NCI-H2171 treated with DMSO at 0.1 percent for 48 hours (cell line): ENCODE results near the gene RBM4.
"Not testable (repeated sequence)": the region's sequence is repeated elsewhere in the genome, so short reads cannot be mapped to it uniquely, and the experiment has no call there.

ENCODE experiments used
- DNase-seq: peaks from one replicate; lab custom pipeline; 2025; lab: John Stamatoyannopoulos, UW

The RBM4 gene

GRCh38 chr11:66616379-66617154 lies 21.9 kb upstream of the RBM4 start, which contains the start of gene RBM14:
Gene RBM14 (plus strand): TSS chr11:66616630. CDS start chr11:66616721, 91 bp downstream.
- peak; percentile 99 for DNase-seq

- DNase-seq: no peak
These were observed 21.2 kb upstream of the RBM4 start for GRCh38 chr11:66617155-66617834.

- no peak for DNase-seq
These were observed 19.4 kb upstream of the RBM4 start for GRCh38 chr11:66619080-66619554.

GRCh38 chr11:66624450-66624849 lies 14.1 kb upstream of the RBM4 start:
- DNase-seq: no peak

- DNase-seq: no peak
These were observed 13.3 kb upstream of the RBM4 start for GRCh38 chr11:66625041-66625751.

GRCh38 chr11:66625752-66626149 lies 12.8 kb upstream of the RBM4 start:
- DNase-seq: no peak

- DNase-seq: no peak
These were observed 12.1 kb upstream of the RBM4 start for GRCh38 chr11:66626382-66626781.

GRCh38 chr11:66626926-66627325 lies 11.6 kb upstream of the RBM4 start:
- DNase-seq: no peak

GRCh38 chr11:66628061-66628603 lies 10.4 kb upstream of the RBM4 start:
- no peak for DNase-seq

GRCh38 chr11:66629356-66629755 lies 9.1 kb upstream of the RBM4 start:
- no peak for DNase-seq

GRCh38 chr11:66631883-66632282 lies 6.6 kb upstream of the RBM4 start:
- DNase-seq: no peak

GRCh38 chr11:66632952-66633351 lies 5.6 kb upstream of the RBM4 start:
- no peak for DNase-seq

- no peak for DNase-seq
These were observed 2.1 kb upstream of the RBM4 start for GRCh38 chr11:66636411-66636810.

GRCh38 chr11:66637557-66638176 lies 836 bp upstream of the RBM4 start:
- peak; percentile 35 for DNase-seq

GRCh38 chr11:66639066-66639813 lies 737 bp downstream of the RBM4 start:
- no peak for DNase-seq

GRCh38 chr11:66639814-66640340 lies 1.4 kb downstream of the RBM4 start:
- DNase-seq: not testable (repeated sequence)

GRCh38 chr11:66641834-66642233 lies 3.3 kb downstream of the RBM4 start:
- no peak for DNase-seq

- DNase-seq: no peak
These were observed 5.4 kb downstream of the RBM4 start for GRCh38 chr11:66643745-66644437.

- no peak for DNase-seq
These were observed 8.3 kb downstream of the RBM4 start for GRCh38 chr11:66646828-66647227.

GRCh38 chr11:66649903-66650302 lies 11.4 kb downstream of the RBM4 start:
- no peak for DNase-seq
